PC-3 (cell line): ENCODE measurements around the gene PRR20G.

Source experiments
- EZH2 ChIP-seq: fragments of 300-600 bp; sonication (generic); IDR thresholded peaks from one replicate; pipeline ENCODE4 v1.6.1; 2017; ENCODE audit warnings: antibody characterized with exemption, mild to moderate bottlenecking, low read length; ENCODE audit not compliant: unreplicated experiment
- TF ChIP-seq, protein P1 (sequence below): fragments of 300-600 bp; sonication (generic); conservative IDR thresholded peaks from 2 replicates; pipeline ENCODE4 v1.5.1; 2017; ENCODE audit warnings: antibody characterized with exemption, low read depth, mild to moderate bottlenecking, low read length

DNA sequence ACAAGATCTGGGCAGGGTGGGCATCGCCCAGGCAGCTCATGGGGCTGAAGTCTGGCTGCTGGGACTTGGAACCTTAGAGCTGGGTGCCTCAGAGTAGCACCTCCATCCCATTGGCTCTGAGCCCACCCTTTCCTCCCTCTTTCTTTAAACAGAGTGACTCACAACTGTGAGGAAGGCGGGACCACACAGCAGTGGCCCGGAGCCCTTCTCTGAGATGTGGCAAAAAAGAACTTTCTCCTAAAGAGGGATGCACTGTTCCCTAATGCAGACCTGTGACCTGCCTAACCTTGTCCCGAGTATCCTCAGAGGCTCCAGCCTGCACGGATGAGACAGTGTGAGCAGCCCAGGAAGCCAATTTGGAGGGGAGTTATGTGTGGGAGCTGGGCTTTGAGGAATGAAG lies 23.6 kb downstream of the PRR20G start:
- TF ChIP-seq, protein P1, sequence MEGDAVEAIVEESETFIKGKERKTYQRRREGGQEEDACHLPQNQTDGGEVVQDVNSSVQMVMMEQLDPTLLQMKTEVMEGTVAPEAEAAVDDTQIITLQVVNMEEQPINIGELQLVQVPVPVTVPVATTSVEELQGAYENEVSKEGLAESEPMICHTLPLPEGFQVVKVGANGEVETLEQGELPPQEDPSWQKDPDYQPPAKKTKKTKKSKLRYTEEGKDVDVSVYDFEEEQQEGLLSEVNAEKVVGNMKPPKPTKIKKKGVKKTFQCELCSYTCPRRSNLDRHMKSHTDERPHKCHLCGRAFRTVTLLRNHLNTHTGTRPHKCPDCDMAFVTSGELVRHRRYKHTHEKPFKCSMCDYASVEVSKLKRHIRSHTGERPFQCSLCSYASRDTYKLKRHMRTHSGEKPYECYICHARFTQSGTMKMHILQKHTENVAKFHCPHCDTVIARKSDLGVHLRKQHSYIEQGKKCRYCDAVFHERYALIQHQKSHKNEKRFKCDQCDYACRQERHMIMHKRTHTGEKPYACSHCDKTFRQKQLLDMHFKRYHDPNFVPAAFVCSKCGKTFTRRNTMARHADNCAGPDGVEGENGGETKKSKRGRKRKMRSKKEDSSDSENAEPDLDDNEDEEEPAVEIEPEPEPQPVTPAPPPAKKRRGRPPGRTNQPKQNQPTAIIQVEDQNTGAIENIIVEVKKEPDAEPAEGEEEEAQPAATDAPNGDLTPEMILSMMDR, result no peak
- TF ChIP-seq EZH2, result no peak
